Nephron (organoid): Measurements from ENCODE around the gene SNX6.
A peak's percentile ranks its signal among the peaks of the same experiment; 100 is the strongest.
"Not testable (repeated sequence)": the region's sequence is repeated elsewhere in the genome, so short reads cannot be mapped to it uniquely, and the experiment has no call there.

ENCODE experiments used
- H3K27ac Mint-ChIP-seq, 3 experiments: 2 replicates each; pipeline ENCODE4 v1.8.0; 2020; ENCODE audit warnings: mixed read lengths in 3 of 3, mild to moderate bottlenecking in 2 of 3, moderate library complexity in 1 of 3
- H3K27me3 Mint-ChIP-seq: 2 replicates; pipeline ENCODE4 v1.8.0; 2021; ENCODE audit warnings: low read depth, mild to moderate bottlenecking, moderate library complexity, mixed read lengths
- H3K36me3 Mint-ChIP-seq: 2 replicates; pipeline ENCODE4 v1.8.0; 2020; ENCODE audit warnings: low read depth, mixed read lengths
- H3K4me1 Mint-ChIP-seq: 2 replicates; pipeline ENCODE4 v1.8.0; 2020; ENCODE audit warnings: mixed read lengths
- H3K4me3 Mint-ChIP-seq, 3 experiments: 2 replicates each; pipeline ENCODE4 v1.8.0; 2020; ENCODE audit warnings: mild to moderate bottlenecking in 3 of 3, mixed read lengths in 3 of 3, moderate library complexity in 2 of 3
- H3K9me3 Mint-ChIP-seq: 2 replicates; pipeline ENCODE4 v1.8.0; 2020; ENCODE audit warnings: mixed read lengths
- CTCF ChIP-seq, 3 experiments: fragments of 200-600 bp; sonication (generic); IDR thresholded peaks; one replicate each; pipeline ENCODE4 v1.5.0; 2021; ENCODE audit warnings: antibody characterized with exemption in 3 of 3; ENCODE audit not compliant: unreplicated experiment in 3 of 3

Gene SNX6

GRCh38 chr14:34554540-34555250 is 75.3 kb downstream of the SNX6 start:
- no peaks in the 10 kb centered on the region for H3K27me3 Mint-ChIP-seq
- no peak for TF ChIP-seq CTCF (IDR thresholded peaks at IDR 0.05; ENCODE audit: unreplicated experiment in 3 of 3)
- H3K9me3 Mint-ChIP-seq, result no peaks in the 10 kb centered on the region
- H3K4me1 Mint-ChIP-seq, result peaks cover 12% of the 10 kb centered on the region
- peak overlapping the region; percentile 51 to 58 (median 55) for H3K4me3 Mint-ChIP-seq
- no peaks in the 10 kb centered on the region for H3K36me3 Mint-ChIP-seq
- H3K27ac Mint-ChIP-seq, result peak overlapping the region; percentile 57 to 84 (median 68)

GRCh38 chr14:34549276-34549966 is 80.5 kb downstream of the SNX6 start:
- H3K9me3 Mint-ChIP-seq, H3K4me1 Mint-ChIP-seq, H3K36me3 Mint-ChIP-seq, H3K4me3 Mint-ChIP-seq, H3K27me3 Mint-ChIP-seq: not testable (repeated sequence)
- H3K27ac Mint-ChIP-seq, result peak overlapping the region in 1 of 3 experiments; percentile 25

- Mint-ChIP-seq H3K4me1 (no peaks in the 10 kb centered on the region), H3K9me3 (no peaks in the 10 kb centered on the region), H3K27ac (peak overlapping the region in 1 of 3 experiments; percentile 25), H3K27me3 (no peaks in the 10 kb centered on the region), H3K4me3 (no peak overlapping the region), H3K36me3 (no peaks in the 10 kb centered on the region)
- no peak for TF ChIP-seq CTCF (IDR thresholded peaks at IDR 0.05; ENCODE audit: unreplicated experiment in 3 of 3)
Measured at GRCh38 chr14:34548472-34548981, 81.4 kb downstream of the SNX6 start.

GRCh38 chr14:34547136-34547520 is 82.8 kb downstream of the SNX6 start:
- H3K27me3 Mint-ChIP-seq, H3K27ac Mint-ChIP-seq, H3K36me3 Mint-ChIP-seq, H3K4me3 Mint-ChIP-seq, H3K4me1 Mint-ChIP-seq, H3K9me3 Mint-ChIP-seq: not testable (repeated sequence)

GRCh38 chr14:34546272-34547135 is 83.4 kb downstream of the SNX6 start:
- H3K36me3 Mint-ChIP-seq, H3K27me3 Mint-ChIP-seq, H3K4me1 Mint-ChIP-seq, H3K27ac Mint-ChIP-seq, H3K9me3 Mint-ChIP-seq, H3K4me3 Mint-ChIP-seq: not testable (repeated sequence)

- H3K4me1 Mint-ChIP-seq, result peaks cover 18% of the 10 kb centered on the region
- peak overlapping the region; percentile 98 to 100 (median 99) for H3K4me3 Mint-ChIP-seq
- H3K36me3 Mint-ChIP-seq, H3K27me3 Mint-ChIP-seq, H3K9me3 Mint-ChIP-seq: not testable (repeated sequence)
- peak overlapping the region; percentile 95 to 98 (median 98) for H3K27ac Mint-ChIP-seq
Measured at GRCh38 chr14:34540181-34541059, 89.5 kb downstream of the SNX6 start.

GRCh38 chr14:34539407-34540180 is 90.4 kb downstream of the SNX6 start, which contains the start of gene EAPP:
TSS of gene EAPP (minus strand) at chr14:34539701. CDS start at chr14:34539628, 73 bp downstream.
- Mint-ChIP-seq H3K27ac (peak within 1 kb of the TSS; percentile 95 to 98 (median 98)), H3K27me3 (no peaks in the 10 kb centered on the region), H3K9me3 (no peaks in the 10 kb centered on the region), H3K4me1 (peaks cover 18% of the 10 kb centered on the region), H3K36me3 (peaks cover 7% of the 10 kb centered on the region), H3K4me3 (peak within 1 kb of the TSS; percentile 98 to 100 (median 99))
- TF ChIP-seq CTCF (IDR thresholded peaks at IDR 0.05; ENCODE audit: unreplicated experiment in 3 of 3), result peak in 1 of 3 experiments; percentile 10
